CD8-positive, alpha-beta memory T cell (primary cell): Measurements from ENCODE around the gene ZNF609. TPM values are rescaled to one million over a fixed set of nuclear protein-coding genes. Genes with fewer than 3 reads are reported as not detected.

Source experiments
- CTCF ChIA-PET: fragments of 350-600 bp; sonication (Branson Sonifier 250); formaldehyde crosslinking; loops from one replicate; lab custom pipeline; 2021; ENCODE audit warnings: antibody characterized with exemption; lab: Charles Lee
- POLR2A ChIA-PET: fragments of 350-600 bp; sonication (Branson Sonifier 250); formaldehyde crosslinking; loops from one replicate; lab custom pipeline; 2021; ENCODE audit warnings: antibody characterized with exemption; lab: Charles Lee
- DNase-seq, 5 donors: peaks; one replicate each; pipeline versions ENCODE4 v3.0.0 to v3.0.0-alpha.2; 2020 to 2022; ENCODE audit warnings: mixed read lengths in 1 of 5
- H3K27ac ChIP-seq: one replicate; pipeline ENCODE4 v1.7.0; 2013; ENCODE audit warnings: low read depth, mild to moderate bottlenecking, low read length, moderate library complexity
- H3K27me3 ChIP-seq: 2 replicates; pipeline ENCODE4 v1.7.0; 2013; ENCODE audit warnings: low read length, mild to moderate bottlenecking; ENCODE audit not compliant: insufficient read depth, poor library complexity, severe bottlenecking
- H3K36me3 ChIP-seq: 2 replicates; pipeline ENCODE4 v1.7.0; 2013; ENCODE audit warnings: mild to moderate bottlenecking, low read length, moderate library complexity; ENCODE audit not compliant: insufficient read depth
- H3K4me1 ChIP-seq: 2 replicates; pipeline ENCODE4 v1.7.0; 2013; ENCODE audit warnings: mild to moderate bottlenecking, low read length, moderate library complexity; ENCODE audit not compliant: insufficient read depth
- H3K4me3 ChIP-seq: 2 replicates; pipeline ENCODE4 v1.7.0; 2013; ENCODE audit warnings: mild to moderate bottlenecking, low read length
- H3K9me3 ChIP-seq: 2 replicates; pipeline ENCODE4 v1.7.0; 2013; ENCODE audit warnings: mild to moderate bottlenecking, low read length
- H3K27ac Mint-ChIP-seq, 8 donors: one replicate each; pipeline ENCODE4 v1.8.0; 2020 to 2021; ENCODE audit warnings: mixed read lengths in 8 of 8, mild to moderate bottlenecking in 6 of 8, inconsistent platforms in 3 of 8, moderate library complexity in 3 of 8
- H3K27me3 Mint-ChIP-seq, 2 donors: one replicate each; pipeline ENCODE4 v1.8.0; 2020 to 2021; ENCODE audit warnings: mixed read lengths in 2 of 2, mild to moderate bottlenecking in 1 of 2, moderate library complexity in 1 of 2
- H3K36me3 Mint-ChIP-seq, 3 donors: one replicate each; pipeline ENCODE4 v1.8.0; 2020 to 2021; ENCODE audit warnings: mixed read lengths in 3 of 3, inconsistent platforms in 1 of 3, mild to moderate bottlenecking in 1 of 3
- H3K4me1 Mint-ChIP-seq, 3 donors: one replicate each; pipeline ENCODE4 v1.8.0; 2020 to 2021; ENCODE audit warnings: mixed read lengths in 3 of 3, inconsistent platforms in 1 of 3, mild to moderate bottlenecking in 1 of 3
- H3K4me3 Mint-ChIP-seq, 7 donors: one replicate each; pipeline ENCODE4 v1.8.0; 2020 to 2021; ENCODE audit warnings: mixed read lengths in 7 of 7, mild to moderate bottlenecking in 6 of 7, moderate library complexity in 4 of 7, inconsistent platforms in 2 of 7
- H3K9me3 Mint-ChIP-seq, 5 donors: one replicate each; pipeline ENCODE4 v1.8.0; 2020 to 2022; ENCODE audit warnings: mixed read lengths in 5 of 5, mild to moderate bottlenecking in 3 of 5, moderate library complexity in 2 of 5, inconsistent platforms in 1 of 5
- polyA plus RNA-seq: library from polyadenylated mRNA; unstranded; fragments of 300-500 nt; fragmentation: Illumina TruSeq; gene quantifications from one replicate; pipeline ENCODE4 v1.2.3, GENCODE V29; 2021
- total RNA-seq, 2 experiments: library from RNA; stranded (reverse); gene quantifications; one replicate each; pipeline ENCODE4 v1.2.3, GENCODE V29; 2021

Gene ZNF609
- total and polyA plus RNA-seq, 3 experiments from 2014 or later, result 10.7 to 38.9 (median 38.0) TPM

GRCh38 chr15:64686130-64686735 lies 225.9 kb downstream of the ZNF609 start:
- Histone ChIP-seq H3K9me3 (no peaks in the 10 kb centered on the region), H3K4me1 (no peaks in the 10 kb centered on the region), H3K27ac (no peak overlapping the region), H3K27me3 (no peaks in the 10 kb centered on the region), H3K4me3 (no peak overlapping the region), H3K36me3 (peaks cover 56% of the 10 kb centered on the region)
- Mint-ChIP-seq H3K4me3 (no peak overlapping the region), H3K27me3 (no peaks in the 10 kb centered on the region), H3K4me1 (peaks cover 0 to 6% (median 3%) of the 10 kb centered on the region in 3 donors), H3K9me3 (no peaks in the 10 kb centered on the region), H3K27ac (peak overlapping the region in 3 of 8 donors; percentile 1 to 47 (median 34)), H3K36me3 (peaks cover 0 to 93% (median 12%) of the 10 kb centered on the region in 3 donors)
- ChIA-PET POLR2A (interaction anchor here (0.9 kb wide), 1 partner anchor 42 kb away, joined by 4 read pairs; no protein-coding TSS in a partner anchor), CTCF (interaction anchor here (1.0 to 8.2 kb wide), 10 partner anchors 10 to 186 kb away, joined by 3 to 146 read pairs (median 4); no protein-coding TSS in a partner anchor)
- peak in 3 of 5 donors; percentile 7 to 29 (median 23) for DNase-seq

GRCh38 chr15:64687172-64687571 lies 226.8 kb downstream of the ZNF609 start:
- Histone ChIP-seq H3K27me3 (no peaks in the 10 kb centered on the region), H3K27ac (no peak overlapping the region), H3K4me3 (no peak overlapping the region), H3K36me3 (peaks cover 49% of the 10 kb centered on the region), H3K9me3 (no peaks in the 10 kb centered on the region), H3K4me1 (no peaks in the 10 kb centered on the region)
- peaks cover 0 to 7% (median 5%) of the 10 kb centered on the region in 3 donors for H3K4me1 Mint-ChIP-seq
- no peaks in the 10 kb centered on the region for H3K9me3 Mint-ChIP-seq
- ChIA-PET CTCF (interaction anchor here (1.1 to 8.2 kb wide), 7 partner anchors 9 to 42 kb away, joined by 4 to 146 read pairs (median 5); no protein-coding TSS in a partner anchor), POLR2A (interaction anchor here (0.9 kb wide), 1 partner anchor 41 kb away, joined by 4 read pairs; no protein-coding TSS in a partner anchor)
- peaks cover 0 to 89% (median 11%) of the 10 kb centered on the region in 3 donors for H3K36me3 Mint-ChIP-seq
- H3K4me3 Mint-ChIP-seq, result no peak overlapping the region
- H3K27me3 Mint-ChIP-seq, result no peaks in the 10 kb centered on the region
- peak overlapping the region in 3 of 8 donors; percentile 55 to 73 (median 59) for H3K27ac Mint-ChIP-seq
- DNase-seq, result no peak

DNA sequence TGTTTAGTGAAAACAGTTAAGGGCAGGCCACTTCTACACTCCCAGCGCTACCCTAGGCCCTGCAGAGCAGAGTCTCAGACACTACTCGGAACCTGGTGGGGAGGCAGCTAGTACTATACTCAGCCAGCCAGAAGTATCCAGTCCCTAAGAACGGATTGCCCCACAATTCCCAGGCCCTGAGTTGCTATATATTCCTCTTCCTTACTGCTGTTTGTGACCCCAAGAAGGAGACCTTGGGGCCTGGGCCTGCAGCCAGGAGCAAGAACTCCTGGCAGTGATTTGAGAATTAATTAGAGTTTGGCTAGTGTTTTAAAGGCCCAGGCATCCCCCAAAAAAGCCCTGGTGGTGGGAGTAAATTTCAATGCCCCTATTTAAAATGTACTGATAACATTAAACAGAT lies 227.3 kb downstream of the ZNF609 start:
- peaks cover 45% of the 10 kb centered on the region for H3K36me3 ChIP-seq
- H3K4me1 ChIP-seq, result no peaks in the 10 kb centered on the region
- POLR2A ChIA-PET, result no interaction called here
- no peak for DNase-seq
- Mint-ChIP-seq H3K4me1 (peaks cover 0 to 7% (median 5%) of the 10 kb centered on the region in 3 donors), H3K36me3 (peaks cover 0 to 84% (median 11%) of the 10 kb centered on the region in 3 donors), H3K9me3 (no peaks in the 10 kb centered on the region), H3K4me3 (no peak overlapping the region), H3K27me3 (no peaks in the 10 kb centered on the region), H3K27ac (peak overlapping the region in 2 of 8 donors; percentile 6 to 55)
- CTCF ChIA-PET, result interaction anchor here (1.0 to 8.2 kb wide), 5 partner anchors 8 to 42 kb away, joined by 3 to 146 read pairs (median 7); no protein-coding TSS in a partner anchor
- no peak overlapping the region for H3K4me3 ChIP-seq
- H3K27ac ChIP-seq, result no peak overlapping the region
- H3K27me3 ChIP-seq, result no peaks in the 10 kb centered on the region
- no peaks in the 10 kb centered on the region for H3K9me3 ChIP-seq

GRCh38 chr15:64688770-64689169 lies 228.4 kb downstream of the ZNF609 start:
- H3K27me3 ChIP-seq, result no peaks in the 10 kb centered on the region
- peaks cover 43% of the 10 kb centered on the region for H3K36me3 ChIP-seq
- Mint-ChIP-seq H3K4me1 (peaks cover 0 to 12% (median 8%) of the 10 kb centered on the region in 3 donors), H3K27ac (peak overlapping the region in 2 of 8 donors; percentile 40 to 56), H3K27me3 (no peaks in the 10 kb centered on the region), H3K9me3 (no peaks in the 10 kb centered on the region), H3K36me3 (peaks cover 0 to 84% (median 11%) of the 10 kb centered on the region in 3 donors), H3K4me3 (no peak overlapping the region)
- ChIA-PET POLR2A (no interaction called here), CTCF (interaction anchor here (1.0 to 8.2 kb wide), 2 partner anchors 16 to 41 kb away, joined by 3 to 146 read pairs; no protein-coding TSS in a partner anchor)
- no peak for DNase-seq
- no peaks in the 10 kb centered on the region for H3K9me3 ChIP-seq
- H3K4me1 ChIP-seq, result no peaks in the 10 kb centered on the region
- no peak overlapping the region for H3K27ac ChIP-seq
- no peak overlapping the region for H3K4me3 ChIP-seq

DNA sequence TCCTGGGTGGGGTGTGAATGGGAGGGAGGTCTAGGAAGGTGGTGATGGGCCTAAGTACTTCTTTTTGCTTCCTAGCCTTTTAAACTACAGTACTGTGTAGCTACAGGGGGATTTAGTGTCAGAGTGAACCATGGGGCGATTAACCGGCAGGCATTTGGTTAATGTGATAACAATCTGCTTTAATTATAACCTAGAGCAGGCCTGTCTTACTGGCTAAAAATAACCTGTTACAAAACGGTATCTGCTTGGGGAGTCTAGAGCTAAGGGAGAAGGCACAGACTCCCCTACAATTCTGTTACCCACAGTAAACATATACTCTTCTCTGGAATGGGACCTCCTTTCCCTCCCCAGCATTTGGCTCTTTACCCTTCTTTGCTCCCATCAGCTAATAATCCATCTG lies 229.6 kb downstream of the ZNF609 start:
- DNase-seq, result no peak
- POLR2A ChIA-PET, result no interaction called here
- CTCF ChIA-PET, result interaction anchor here (1.0 to 8.2 kb wide), 2 partner anchors 17 to 39 kb away, joined by 3 to 146 read pairs; no protein-coding TSS in a partner anchor
- Mint-ChIP-seq H3K4me3 (no peak overlapping the region), H3K27ac (peak overlapping the region in 1 of 8 donors; percentile 70), H3K36me3 (peaks cover 0 to 78% (median 11%) of the 10 kb centered on the region in 3 donors), H3K27me3 (no peaks in the 10 kb centered on the region), H3K9me3 (no peaks in the 10 kb centered on the region), H3K4me1 (peaks cover 0 to 18% (median 10%) of the 10 kb centered on the region in 3 donors)
- H3K36me3 ChIP-seq, result peaks cover 43% of the 10 kb centered on the region
- no peak overlapping the region for H3K4me3 ChIP-seq
- no peaks in the 10 kb centered on the region for H3K9me3 ChIP-seq
- H3K27ac ChIP-seq, result no peak overlapping the region
- no peaks in the 10 kb centered on the region for H3K4me1 ChIP-seq
- H3K27me3 ChIP-seq, result no peaks in the 10 kb centered on the region

- no peak overlapping the region for H3K4me3 ChIP-seq
- no peaks in the 10 kb centered on the region for H3K4me1 ChIP-seq
- peaks cover 0 to 79% (median 14%) of the 10 kb centered on the region in 3 donors for H3K36me3 Mint-ChIP-seq
- peak overlapping the region in 4 of 8 donors; percentile 23 to 66 (median 54) for H3K27ac Mint-ChIP-seq
- no peak for DNase-seq
- H3K36me3 ChIP-seq, result peaks cover 39% of the 10 kb centered on the region
- H3K27me3 ChIP-seq, result no peaks in the 10 kb centered on the region
- no peaks in the 10 kb centered on the region for H3K9me3 ChIP-seq
- ChIA-PET POLR2A (interaction anchor here (0.5 kb wide), 1 partner anchor 10 kb away, joined by 4 read pairs; no protein-coding TSS in a partner anchor), CTCF (interaction anchor here (1.4 to 8.2 kb wide), 2 partner anchors 8 to 39 kb away, joined by 4 to 146 read pairs; no protein-coding TSS in a partner anchor)
- no peaks in the 10 kb centered on the region for H3K9me3 Mint-ChIP-seq
- H3K4me1 Mint-ChIP-seq, result peaks cover 5 to 24% (median 15%) of the 10 kb centered on the region in 3 donors
- H3K4me3 Mint-ChIP-seq, result no peak overlapping the region
- no peak overlapping the region for H3K27ac ChIP-seq
- no peaks in the 10 kb centered on the region for H3K27me3 Mint-ChIP-seq
Observed at GRCh38 chr15:64690578-64691296, 230.4 kb downstream of the ZNF609 start.

DNA sequence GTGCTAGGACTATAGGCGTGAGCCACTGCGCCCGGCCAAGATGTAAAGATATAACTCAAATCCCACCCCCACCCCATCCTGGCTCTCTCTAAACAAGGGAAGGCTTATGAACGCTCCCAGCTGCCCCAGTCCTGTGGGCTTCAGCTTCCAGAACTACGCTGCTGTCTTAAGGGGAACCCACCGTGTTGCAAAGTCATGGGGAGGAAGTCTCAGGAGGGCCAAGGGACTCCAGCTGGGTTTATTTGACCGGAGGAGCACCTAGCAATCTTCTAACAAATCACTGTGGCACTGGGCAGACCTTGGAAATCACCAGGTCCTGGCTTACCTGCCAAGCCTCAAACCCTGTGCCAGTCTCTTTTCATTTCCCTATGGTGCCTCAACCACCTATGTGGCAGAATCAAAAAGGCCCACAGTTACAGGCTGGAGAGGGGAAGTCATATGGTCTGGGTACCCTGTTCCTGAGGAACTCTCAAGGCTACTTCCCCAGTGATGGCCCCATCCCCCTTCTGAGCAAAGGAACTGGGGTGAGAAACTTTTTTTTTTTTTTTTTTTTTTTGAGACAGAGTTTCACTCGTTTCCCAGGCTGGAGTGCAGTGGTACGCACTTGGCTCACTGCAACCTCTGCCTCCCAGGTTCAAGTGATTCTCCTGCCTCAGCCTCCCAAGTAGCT lies 231.7 kb downstream of the ZNF609 start:
- no peaks in the 10 kb centered on the region for H3K9me3 ChIP-seq
- Mint-ChIP-seq H3K27ac (peak overlapping the region in 2 of 8 donors; percentile 38 to 59), H3K36me3 (peaks cover 0 to 74% (median 12%) of the 10 kb centered on the region in 3 donors), H3K27me3 (no peaks in the 10 kb centered on the region), H3K4me3 (no peak overlapping the region), H3K9me3 (no peaks in the 10 kb centered on the region), H3K4me1 (peaks cover 8 to 31% (median 14%) of the 10 kb centered on the region in 3 donors)
- no peak overlapping the region for H3K4me3 ChIP-seq
- H3K36me3 ChIP-seq, result peaks cover 31% of the 10 kb centered on the region
- no peak overlapping the region for H3K27ac ChIP-seq
- ChIA-PET CTCF (interaction anchor here (0.7 to 8.2 kb wide), 3 partner anchors 9 to 37 kb away, joined by 3 to 146 read pairs (median 4); no protein-coding TSS in a partner anchor), POLR2A (no interaction called here)
- no peaks in the 10 kb centered on the region for H3K4me1 ChIP-seq
- H3K27me3 ChIP-seq, result no peaks in the 10 kb centered on the region
- DNase-seq, result no peak
